Measurements from ENCODE around the gene PXDN.
"Not testable (repeated sequence)": the region's sequence is repeated elsewhere in the genome, so short reads cannot be mapped to it uniquely, and the experiment has no call there.

PXDN gene, protein sequence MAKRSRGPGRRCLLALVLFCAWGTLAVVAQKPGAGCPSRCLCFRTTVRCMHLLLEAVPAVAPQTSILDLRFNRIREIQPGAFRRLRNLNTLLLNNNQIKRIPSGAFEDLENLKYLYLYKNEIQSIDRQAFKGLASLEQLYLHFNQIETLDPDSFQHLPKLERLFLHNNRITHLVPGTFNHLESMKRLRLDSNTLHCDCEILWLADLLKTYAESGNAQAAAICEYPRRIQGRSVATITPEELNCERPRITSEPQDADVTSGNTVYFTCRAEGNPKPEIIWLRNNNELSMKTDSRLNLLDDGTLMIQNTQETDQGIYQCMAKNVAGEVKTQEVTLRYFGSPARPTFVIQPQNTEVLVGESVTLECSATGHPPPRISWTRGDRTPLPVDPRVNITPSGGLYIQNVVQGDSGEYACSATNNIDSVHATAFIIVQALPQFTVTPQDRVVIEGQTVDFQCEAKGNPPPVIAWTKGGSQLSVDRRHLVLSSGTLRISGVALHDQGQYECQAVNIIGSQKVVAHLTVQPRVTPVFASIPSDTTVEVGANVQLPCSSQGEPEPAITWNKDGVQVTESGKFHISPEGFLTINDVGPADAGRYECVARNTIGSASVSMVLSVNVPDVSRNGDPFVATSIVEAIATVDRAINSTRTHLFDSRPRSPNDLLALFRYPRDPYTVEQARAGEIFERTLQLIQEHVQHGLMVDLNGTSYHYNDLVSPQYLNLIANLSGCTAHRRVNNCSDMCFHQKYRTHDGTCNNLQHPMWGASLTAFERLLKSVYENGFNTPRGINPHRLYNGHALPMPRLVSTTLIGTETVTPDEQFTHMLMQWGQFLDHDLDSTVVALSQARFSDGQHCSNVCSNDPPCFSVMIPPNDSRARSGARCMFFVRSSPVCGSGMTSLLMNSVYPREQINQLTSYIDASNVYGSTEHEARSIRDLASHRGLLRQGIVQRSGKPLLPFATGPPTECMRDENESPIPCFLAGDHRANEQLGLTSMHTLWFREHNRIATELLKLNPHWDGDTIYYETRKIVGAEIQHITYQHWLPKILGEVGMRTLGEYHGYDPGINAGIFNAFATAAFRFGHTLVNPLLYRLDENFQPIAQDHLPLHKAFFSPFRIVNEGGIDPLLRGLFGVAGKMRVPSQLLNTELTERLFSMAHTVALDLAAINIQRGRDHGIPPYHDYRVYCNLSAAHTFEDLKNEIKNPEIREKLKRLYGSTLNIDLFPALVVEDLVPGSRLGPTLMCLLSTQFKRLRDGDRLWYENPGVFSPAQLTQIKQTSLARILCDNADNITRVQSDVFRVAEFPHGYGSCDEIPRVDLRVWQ (N-terminal part only)

DNA sequence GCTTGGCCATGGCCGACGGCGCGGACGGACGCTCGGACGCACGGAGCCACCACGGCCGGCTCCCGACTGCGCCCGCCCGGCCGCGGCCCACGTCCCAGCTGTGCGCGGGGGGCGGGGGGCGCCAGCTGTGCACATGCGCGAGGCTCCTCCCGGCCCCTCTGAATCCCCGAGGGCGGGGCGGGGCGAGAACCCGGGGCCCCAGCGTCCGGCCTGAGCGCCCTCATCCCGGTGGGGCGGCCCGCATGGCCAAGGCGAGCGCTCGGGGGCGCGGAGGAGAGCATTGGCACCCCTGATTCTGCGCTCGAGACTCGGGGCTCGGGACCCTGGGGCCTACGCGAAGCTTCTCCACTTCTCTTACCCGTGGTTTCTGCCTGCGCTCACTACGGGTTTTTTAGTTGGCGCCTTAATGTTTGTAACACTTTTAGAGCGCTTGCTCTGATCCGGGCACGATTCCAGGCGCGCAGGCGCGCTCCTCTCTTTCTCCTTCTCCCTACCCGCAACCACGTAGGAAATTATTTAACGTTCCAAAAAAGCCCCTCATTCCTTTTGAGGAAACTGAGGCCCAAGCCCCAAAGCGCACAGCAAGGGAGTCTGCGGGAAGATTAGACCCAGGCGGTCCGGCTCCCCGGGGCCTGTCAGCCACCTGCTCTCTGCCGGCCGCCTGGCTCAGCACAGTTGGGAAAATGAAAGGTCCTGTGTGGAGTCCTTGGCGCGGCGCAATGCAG is at the start of gene PXDN:
Gene PXDN, minus strand, starts transcription at position 70 of the 725 bp plus-strand sequence. Its CDS starts 60 bp downstream, at position 10.
- no peak for DNase-seq (ENCODE audit: low spot score)

DNA sequence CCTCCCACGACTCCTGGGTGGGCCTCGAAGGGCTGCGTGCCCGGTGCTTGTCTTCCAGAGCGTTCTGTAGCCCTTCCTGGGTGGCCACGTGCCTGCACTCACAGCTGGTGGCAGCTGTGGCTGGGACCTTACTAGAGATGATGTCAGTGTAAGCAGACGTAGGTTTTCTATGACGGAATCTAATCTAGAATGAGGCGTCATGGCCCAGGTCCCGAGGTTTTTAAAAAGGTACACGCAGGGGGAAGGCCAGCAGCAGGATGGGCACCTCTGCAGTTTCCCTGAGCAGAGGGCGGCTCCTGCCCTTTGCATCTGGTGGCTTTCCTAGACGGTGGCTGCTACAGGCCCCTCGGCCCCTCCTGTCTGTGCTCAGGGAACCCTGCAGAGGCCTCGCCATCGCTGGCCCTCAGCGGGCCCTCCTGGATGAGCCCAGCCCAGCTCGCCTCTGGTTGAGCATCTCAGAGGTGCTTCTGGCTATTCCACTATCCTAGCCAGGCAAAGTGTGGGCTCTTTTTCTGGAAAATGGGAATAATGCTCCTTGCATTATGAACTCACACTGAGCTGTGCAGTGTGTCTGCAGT is 49.6 kb upstream of the PXDN start:
- DNase-seq (ENCODE audit: low spot score), result no peak

DNA sequence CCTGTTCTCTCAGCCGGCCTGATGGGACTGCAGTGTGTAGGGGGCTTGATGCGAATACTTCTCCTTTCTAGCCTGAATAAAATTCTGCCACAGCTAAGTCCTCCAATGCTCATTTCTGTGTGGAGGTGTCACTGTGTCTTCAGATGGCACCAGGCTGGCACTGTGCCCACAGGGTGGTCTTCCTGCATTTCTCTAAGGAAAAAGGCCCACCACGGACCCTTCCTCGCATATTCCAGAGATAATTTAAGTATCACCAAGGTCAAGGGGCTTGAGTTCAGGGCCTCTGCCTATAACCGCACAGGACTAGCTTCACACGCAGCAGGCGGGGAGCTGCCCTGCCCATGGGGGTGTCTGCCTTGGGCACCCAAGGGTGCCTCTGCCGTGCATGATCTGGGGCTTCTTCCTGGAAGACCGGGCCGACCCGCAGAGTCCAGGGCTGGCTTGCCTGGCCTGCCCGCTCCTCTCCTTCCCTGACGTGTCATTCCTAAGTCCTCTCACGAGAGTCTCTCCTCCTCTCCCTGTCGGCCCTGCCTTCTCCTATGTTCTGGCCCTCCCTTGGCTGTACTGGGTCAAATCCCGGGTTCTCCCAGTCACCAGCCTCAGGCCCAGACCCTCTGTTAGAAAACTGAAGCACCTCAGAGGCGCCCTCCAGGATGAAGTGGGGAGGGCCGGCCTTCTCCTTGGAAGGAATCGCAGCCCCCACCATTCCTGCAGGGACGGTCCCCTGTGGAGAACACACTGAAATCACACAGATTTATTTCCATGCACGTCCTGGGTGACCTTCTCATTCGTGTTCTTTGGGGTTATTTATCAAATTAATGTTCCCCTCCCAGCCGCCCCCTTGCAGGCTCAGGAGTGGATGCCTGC is 48.9 kb upstream of the PXDN start:
- no peak for DNase-seq (ENCODE audit: low spot score)

DNA sequence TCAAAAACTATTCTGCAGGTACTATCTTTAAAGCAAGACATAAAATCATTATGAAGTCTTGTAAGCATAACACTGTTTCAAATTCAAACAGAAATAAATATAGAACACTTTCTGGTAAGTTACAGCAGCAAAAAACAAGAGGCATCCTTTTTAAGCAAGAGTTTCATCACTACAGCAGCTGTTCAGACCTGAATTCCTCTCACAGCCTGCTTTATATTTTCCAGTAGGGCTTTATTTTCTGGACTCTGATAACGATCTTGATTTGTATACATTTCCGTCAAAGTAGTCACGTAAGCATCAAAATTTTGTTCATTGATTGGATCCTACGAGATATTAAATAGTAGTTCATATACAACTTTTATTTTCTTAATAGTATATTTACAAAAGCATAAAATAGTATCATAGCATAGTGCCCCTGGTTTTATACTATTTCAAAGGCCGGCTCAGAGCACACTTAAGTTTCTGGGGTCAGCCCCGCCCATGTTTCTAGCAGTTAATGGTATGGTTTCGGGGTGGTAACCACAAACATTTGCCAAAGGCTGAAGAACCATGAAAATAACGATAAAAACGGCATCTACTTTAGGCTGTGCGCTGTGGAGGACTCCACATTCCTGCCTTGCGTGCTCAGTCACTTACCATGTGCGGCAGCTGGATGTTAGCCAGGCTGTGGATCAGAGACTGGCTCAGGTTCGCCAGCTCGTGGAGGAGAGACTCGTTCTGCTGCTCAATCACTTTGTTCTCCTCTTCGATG is 47.5 kb upstream of the PXDN start:
- DNase-seq (ENCODE audit: low spot score), result no peak

DNA sequence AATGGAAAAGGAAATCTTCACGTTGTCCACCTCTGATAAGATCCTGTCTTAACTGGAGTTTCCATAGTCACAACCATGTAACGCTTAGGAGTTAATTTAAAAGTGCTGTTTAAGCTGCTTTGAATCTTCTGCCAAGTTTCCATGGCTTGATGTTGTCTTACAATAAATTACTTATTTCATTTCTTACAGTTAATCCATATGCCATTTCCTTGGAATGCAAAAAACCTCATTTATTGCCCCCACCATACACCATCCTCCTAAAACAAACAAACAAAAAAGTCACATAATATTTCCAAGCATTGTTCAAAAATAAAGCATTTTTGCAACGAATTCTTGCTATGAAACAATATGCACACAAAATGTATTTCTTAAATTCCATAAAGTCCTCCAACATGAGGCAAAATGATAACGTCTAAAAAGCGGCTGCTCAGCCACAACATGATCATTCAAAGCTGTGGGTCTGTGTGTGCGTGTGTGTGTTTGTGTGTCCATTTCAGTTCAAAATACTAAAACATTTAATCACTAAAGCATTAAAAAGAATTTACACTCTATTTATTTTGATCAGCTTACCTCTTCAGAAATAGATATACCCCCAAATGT is 46.8 kb upstream of the PXDN start:
- no peak for DNase-seq (ENCODE audit: low spot score)

DNA sequence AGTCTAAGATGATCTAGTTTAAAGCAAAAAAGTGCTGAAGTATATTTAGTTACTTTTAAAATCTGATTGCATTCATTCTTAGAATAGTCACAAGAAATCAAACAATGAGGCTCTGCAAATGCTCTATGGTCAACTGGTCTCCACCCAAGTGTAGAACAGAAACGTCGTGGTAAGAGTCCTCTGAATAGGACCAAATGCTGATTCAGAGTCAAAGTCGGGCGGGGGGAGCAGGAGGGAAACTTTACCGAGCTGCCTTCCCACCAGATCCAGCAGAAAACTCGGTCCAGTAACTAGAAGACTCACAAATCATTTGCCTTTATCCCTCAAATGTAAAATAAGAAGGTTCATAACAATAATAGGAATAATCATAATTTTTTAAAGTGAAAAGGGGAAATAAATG is 46.2 kb upstream of the PXDN start:
- DNase-seq (ENCODE audit: low spot score), result no peak

DNA sequence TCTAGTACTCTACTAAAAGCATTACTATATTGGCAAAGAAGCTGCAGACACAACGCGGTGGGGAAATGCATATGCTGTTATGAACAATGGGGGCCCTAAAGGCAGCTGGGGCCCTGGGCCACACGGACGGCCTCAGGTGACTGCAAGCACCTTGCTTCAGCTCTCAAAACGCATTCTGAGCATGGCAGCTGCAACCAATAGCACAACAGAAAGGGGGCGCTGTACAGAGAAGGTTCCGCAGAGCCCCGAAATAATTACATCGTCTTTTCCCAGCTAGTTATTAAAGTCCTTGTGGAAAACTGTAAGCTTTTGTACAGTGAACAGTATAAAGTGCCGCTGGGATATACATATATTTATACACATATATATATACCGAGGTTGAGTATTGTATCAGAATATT is 45.3 kb upstream of the PXDN start:
- no peak for DNase-seq (ENCODE audit: low spot score)

DNA sequence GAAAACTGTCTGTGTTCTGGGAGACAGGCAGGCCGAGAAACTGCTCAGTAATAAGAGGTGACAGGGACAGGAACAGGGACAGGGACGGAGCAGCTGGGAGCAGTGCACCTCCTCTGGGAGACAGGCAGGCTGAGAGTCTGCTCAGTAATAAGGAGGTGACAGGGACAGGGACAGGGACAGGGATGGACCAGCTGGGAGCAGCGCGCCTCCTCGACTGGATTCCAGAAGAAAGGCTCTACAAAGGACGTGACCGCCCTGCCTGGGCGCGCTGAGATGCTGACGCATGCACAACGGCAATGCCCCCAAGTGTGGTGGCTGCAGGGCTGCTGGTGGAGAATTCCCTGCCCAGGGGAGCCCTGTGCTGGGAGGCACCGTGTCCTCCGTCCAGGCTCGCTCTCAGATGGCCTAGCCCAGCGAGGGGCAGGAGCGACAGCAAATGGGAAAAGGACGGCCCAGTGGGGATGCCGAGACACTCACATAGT is 44.2 kb upstream of the PXDN start:
- DNase-seq (ENCODE audit: low spot score), result no peak

DNA sequence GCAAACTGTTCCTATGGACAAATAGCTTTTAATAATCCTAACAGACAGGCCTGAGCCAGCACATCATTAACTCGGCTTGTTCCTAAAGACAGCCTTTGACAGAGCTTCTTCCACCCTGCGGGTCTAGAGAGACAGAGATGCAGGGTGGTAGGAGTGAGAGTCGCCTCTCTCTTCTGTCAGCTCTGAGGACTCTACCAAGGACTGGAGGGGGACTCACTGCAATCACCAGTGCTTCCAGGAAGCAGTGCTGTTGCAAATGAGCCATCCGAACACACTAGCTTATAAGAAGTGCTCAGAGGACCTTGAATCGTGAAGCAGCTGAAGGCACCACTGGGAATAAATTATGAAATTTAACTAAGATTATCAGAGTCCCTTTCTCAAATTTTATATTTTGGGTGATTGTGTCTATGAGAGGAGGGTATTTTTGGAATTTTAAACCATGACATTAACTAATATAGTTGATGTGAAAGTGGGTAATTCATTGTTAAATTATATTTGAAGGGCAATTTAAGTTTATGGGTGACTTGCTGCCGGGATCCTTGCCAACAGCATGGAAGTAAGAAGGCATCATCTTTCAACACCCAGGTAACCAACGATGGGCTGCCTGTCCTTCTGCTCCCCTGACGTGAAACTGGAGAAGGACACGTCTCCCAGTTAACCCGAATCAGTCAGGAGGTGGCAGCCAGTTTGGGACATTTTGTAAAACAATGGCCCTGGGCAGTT is 43.6 kb upstream of the PXDN start:
- DNase-seq (ENCODE audit: low spot score), result no peak

DNA sequence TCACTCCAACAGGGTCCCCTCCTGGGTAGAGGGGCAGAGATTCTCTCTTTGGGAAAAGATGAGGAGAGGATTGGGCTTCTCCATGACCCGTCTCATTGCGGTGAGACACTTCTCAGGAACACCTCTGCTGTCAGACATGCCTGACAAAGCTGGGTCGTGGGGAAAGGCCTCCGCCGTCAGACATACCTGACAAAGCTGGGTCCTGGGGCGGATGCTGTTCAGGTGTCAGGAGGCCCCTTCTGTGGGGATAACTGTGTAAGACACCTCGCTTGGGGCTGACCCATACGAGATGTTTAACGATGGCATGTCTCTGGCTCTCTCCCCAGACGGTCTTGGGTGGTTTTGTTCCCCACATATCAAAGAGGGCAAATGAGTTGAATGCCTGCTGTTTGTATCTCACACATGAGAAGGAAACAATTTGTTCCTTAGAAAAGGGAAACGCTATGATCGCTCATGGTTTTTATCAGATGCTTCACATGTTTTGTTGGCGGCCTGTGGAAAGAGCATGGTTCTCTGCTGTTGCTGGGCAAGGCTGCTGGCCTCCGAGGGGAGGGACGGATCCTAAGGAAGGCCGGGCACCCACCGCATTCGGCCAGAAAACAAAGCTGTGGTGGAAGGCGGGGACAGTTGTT is 40.8 kb upstream of the PXDN start:
- DNase-seq (ENCODE audit: low spot score), result no peak

DNA sequence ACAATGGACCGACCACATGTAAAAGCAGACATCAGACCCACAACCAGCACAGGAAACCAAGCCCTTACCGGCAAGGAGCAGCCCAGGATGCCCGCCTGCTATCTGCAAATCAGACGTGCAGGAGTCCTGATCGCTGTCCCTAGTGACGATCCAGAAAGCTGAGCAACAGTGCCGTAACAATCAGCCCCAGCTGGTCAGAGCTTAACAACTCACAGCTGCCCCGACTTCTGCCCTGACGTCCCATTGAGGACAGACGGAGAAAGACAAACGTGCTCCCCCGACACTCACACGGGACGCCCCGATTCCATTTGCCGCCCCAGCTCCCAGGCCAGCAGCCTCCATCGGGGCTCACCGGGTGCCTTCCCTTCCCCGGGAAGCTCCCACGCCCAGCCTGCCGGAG is 39.8 kb upstream of the PXDN start:
- DNase-seq (ENCODE audit: low spot score), result no peak

DNA sequence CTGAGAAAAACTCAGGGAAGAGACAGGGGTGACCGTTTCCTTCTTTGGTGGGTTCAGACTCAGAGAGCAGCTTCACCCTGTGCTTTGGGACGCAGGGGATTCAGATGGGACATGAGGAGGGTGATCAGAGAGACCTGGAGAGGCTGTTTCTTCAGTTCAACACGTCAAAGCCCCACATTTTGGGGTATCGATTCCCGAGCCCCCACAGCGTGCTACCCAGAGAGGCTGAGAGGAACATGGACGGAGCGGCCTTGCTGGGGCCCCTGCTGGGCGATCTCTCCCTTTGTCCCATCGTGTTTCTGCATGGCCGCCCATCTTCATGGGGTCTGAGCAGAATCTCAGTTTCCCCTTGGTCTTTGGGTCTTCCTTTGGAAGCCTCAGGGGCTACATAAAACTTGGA is 38.2 kb upstream of the PXDN start:
- no peak for DNase-seq (ENCODE audit: low spot score)

DNA sequence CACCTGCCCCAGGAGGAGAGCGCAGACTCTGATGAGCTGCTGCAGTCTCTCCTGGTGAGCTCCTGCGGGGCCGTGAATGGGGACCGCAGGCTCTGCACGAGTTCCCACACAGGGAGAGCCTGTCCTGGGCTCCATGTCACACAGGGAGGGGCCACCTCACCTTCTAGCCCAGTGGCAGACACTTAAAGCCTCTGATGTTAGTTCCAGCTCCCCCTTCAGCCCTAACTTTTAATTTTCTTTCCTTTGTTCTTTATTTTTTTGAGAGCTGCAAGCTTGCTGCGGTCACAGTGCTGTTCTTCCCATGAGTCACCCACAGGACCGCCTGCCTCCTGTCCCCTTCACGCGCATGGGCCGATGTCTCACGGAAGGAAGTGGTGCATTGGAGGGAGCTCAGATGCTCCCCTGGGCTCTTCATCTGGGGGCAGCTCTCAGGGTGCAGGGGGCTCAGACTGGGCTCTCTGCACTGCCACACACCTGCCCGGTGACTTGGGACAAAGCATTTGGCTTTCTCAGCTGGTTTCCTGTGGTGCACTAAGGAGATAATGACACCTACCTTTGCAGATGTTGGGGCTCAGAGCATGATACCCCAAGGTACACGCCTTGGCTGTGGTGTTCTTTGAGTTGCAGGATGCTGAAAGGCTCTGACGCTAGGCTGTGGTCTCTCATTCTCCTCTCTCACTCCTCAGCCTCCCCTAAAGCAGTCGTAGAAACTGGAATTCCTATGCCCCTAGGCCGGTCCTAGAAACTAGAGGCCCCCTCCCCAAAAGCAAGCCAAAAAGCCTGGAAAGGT is 37.2 kb upstream of the PXDN start:
- DNase-seq (ENCODE audit: low spot score), result no peak

DNA sequence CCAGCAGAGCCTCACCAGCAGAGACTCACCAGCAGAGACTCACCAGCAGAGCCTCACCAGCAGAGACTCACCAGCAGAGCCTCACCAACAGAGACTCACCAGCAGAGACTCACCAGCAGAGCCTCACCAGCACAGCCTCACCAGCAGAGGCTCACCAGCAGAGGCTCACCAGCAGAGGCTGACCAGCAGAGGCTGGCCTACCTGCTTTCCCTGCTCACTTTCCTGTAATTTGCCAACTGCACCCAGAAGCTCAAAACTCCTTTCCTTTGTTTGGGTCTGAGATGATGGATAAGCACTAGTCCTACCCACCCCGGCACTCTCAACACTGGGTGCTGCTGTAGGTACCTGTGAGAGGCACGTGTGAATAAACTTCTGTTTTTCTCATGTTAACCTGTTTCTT is 36.4 kb upstream of the PXDN start:
- DNase-seq (ENCODE audit: low spot score), result no peak

DNA sequence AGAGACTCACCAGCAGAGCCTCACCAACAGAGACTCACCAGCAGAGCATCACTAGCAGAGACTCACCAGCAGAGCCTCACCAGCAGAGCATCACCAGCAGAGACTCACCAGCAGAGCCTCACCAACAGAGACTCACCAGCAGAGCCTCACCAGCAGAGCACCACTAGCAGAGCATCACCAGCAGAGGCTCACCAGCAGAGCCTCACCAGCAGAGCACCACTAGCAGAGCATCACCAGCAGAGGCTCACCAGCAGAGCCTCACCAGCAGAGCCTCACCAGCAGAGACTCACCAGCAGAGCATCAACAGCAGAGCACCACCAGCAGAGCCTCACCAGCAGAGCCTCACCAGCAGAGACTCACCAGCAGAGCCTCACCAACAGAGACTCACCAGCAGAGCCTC is 35.7 kb upstream of the PXDN start:
- DNase-seq (ENCODE audit: low spot score), result not testable (repeated sequence)

DNA sequence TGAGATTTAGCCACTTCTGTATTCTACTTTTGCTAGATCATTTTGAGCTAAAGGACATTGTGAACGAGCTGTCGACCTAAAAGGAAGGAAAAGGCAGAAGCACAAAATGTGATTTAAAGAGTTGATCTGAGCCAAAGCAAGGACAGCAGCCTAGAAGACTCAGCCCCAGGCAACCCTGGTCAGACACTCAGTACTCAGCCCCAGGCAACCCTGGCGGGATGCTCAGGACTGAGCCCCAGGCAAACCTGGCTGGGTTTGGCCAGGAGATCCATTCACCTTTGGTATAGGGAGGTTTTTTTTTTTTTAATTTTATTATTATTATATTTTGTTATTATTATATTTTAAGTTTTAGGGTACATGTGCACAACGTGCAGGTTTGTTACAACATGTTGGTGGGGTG is 34.3 kb upstream of the PXDN start:
- DNase-seq (ENCODE audit: low spot score), result no peak

DNA sequence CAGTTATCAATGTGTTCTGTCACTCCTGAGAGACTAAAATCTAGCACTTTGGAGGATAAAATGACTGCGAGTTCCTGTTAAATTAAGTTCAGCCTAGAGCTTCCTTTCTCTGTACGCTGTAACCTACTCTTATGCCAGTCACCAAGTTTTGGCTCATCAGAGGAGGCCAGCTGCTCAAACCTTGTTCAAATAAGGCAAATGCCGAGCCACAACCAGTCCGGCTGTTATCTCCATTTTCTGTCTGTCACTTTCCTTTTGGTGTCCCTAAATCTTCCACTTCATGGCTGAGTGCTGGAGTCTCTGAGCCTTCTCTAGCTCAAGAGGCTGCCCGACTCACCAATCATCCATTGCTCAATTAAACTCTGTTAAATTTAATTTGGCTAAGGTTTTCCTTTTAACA is 33.5 kb upstream of the PXDN start:
- no peak for DNase-seq (ENCODE audit: low spot score)
